GM20000 (cell line): Measurements from ENCODE around the gene USP25.

Source experiments
- DNase-seq: peaks from one replicate; pipeline ENCODE4 v3.0.0; 2012; ENCODE audit warnings: low spot score
- TF ChIP-seq, protein P1 (sequence below): IDR thresholded peaks from 2 replicates; pipeline ENCODE4 v1.5.1; 2012; ENCODE audit warnings: mild to moderate bottlenecking, control low read depth; ENCODE audit errors: extremely low read depth, missing control alignments

USP25 gene

DNA sequence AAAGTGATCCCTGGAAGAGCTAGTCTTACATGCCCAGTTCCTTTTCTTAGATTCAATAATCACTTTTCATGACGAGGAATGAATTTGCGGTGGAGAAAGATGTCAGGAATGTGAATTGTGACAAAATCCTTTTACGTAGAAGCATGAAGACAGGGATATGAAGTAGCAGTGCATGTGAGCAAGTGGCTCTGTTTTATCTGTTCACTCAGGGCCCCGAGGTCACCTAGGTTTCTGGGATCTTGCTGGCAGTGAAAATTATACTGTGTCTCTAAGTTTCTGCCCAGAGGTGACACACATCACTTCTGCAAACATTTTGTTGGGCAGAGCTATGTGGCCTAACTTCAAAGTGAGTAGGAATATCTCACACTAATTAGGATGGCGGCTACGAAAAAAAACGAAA lies 79.3 kb downstream of the USP25 start:
- no peak for DNase-seq
- TF ChIP-seq, protein P1, sequence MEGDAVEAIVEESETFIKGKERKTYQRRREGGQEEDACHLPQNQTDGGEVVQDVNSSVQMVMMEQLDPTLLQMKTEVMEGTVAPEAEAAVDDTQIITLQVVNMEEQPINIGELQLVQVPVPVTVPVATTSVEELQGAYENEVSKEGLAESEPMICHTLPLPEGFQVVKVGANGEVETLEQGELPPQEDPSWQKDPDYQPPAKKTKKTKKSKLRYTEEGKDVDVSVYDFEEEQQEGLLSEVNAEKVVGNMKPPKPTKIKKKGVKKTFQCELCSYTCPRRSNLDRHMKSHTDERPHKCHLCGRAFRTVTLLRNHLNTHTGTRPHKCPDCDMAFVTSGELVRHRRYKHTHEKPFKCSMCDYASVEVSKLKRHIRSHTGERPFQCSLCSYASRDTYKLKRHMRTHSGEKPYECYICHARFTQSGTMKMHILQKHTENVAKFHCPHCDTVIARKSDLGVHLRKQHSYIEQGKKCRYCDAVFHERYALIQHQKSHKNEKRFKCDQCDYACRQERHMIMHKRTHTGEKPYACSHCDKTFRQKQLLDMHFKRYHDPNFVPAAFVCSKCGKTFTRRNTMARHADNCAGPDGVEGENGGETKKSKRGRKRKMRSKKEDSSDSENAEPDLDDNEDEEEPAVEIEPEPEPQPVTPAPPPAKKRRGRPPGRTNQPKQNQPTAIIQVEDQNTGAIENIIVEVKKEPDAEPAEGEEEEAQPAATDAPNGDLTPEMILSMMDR: no peak

DNA sequence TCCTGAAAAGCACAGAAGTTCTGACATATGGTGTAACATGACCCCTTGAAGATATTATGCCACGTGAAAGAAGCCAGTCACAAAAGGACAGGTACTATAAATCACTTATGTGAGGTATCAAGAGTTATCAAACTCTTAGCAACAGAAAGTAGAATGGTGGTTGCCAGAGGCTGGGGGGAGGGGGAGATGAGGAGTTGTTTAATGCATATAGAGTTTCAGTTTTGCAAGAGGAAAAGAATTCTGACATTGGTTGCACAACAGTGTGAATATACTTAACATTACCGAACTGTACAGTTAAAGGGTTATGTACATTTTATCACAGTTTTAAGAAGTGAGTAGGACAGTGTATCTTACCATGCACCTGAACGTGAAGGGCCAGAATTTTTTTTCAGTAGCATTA lies 80.0 kb downstream of the USP25 start:
- DNase-seq: no peak
- TF ChIP-seq, protein P1: no peak

DNA sequence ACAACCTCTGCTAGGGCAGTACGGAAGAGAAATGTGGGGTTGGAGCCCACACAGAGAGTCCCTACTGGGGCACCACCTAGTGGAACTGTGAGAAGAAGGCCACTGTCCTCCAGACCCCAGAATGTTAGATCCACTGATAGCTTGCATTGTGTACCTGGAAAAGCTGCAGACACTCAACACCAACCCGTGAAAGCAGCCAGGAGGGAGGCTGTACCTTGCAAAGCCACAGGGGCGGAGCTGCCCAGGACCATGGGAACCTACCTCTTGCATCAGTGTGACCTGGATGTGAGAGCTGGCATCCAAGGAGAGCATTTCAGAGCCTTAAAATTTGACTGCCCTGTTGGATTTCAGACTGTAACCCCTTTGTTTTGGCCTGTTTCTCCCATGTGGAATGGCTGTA lies 85.5 kb downstream of the USP25 start:
- TF ChIP-seq, protein P1: no peak
- no peak for DNase-seq

DNA sequence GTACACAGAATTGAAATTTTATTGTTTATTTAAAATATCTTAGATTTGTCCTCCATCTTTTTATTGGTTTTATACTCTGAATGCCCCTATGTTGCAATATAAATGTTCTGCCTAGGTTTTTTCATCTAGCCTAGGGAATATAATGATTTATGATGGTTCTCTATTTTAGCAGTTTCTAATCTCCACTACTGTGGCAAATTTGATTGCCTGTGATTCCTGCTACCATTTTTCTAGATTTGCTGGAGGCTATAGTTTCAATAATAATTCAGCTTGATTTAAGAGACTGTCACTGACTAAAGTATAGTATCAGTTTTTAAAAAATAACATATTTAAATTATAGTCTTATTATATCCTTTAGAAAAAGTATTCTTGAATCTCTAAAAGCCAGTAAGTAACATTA lies 90.5 kb downstream of the USP25 start:
- DNase-seq: no peak
- TF ChIP-seq, protein P1: no peak

DNA sequence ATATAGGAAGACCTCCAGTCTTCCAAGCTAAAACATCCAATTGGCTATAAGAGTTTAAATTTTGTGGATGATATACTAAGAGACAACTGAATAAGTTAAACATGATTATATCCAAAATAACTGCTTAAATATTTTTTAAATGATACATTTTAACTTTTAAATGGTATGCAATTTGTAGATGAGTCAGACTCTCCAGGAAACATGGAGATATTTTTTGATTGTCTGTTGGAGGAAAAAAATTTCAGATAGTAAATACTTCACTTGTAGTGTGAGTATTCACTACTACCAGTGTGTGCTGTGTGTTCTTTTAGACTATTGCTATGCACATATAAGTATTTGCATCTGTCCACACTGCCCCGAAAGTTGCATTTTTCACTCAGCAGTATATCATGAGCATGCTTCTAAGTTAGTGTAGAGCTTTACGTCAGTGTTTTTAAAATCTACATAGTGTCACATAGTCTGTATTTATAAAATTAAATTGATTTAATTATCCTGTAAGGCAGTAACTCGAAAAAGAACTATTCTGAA lies 91.1 kb downstream of the USP25 start:
- DNase-seq: no peak
- TF ChIP-seq, protein P1: no peak

DNA sequence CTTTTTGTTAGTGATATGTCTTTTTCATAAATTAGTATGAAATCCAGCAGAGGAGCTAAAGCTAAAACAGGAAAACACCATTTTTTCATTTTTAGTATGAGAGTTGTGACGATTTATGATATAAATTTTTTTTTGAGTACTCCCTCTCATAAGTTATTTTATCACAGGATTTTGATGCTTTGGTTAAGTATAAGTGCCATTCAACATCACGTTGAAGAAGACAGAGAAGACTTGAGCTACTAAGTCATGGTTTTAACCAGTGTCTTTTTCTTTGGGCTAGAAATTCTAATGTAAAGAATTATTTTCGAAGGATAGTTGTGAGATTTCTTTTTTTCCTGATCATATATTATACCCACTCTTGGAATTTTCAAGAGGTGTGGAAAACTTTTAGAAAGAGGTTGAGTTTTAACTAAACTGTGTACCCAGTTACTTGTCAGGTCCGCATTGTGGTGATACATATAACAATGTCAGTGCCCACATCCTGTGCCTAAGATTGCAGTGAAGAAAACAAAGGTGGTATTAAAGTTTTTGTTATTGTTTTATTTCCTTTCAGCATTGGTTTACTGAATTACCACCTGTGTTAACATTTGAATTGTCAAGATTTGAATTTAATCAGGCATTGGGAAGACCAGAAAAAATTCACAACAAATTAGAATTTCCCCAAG lies 93.8 kb downstream of the USP25 start:
- no peak for DNase-seq
- TF ChIP-seq, protein P1: no peak

DNA sequence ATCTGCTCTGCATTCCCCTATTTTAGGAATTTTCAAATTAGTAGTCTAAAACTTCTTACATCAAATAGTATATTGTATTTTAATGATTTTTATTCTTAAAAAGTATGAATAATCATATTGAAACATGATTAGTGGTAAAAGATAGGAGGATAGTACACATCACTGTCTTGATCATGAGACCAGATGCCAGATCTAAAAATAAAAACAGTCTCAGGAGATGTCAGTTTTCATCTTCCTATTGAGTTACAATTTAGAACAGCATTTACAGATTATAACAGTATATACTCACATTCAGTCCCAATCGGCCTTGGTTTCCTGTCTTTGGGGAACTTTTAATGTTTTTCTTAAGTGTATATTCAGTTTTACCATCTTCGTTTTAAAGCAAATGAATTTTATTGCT lies 95.9 kb downstream of the USP25 start:
- no peak for DNase-seq
- TF ChIP-seq, protein P1: no peak
